WTC11 (cell line): ENCODE measurements around the gene IL26. TPM values are rescaled to one million over a fixed set of nuclear protein-coding genes. Genes with fewer than 3 reads are reported as not detected.
A peak's percentile ranks its signal among the peaks of the same experiment; 100 is the strongest.

Experiments
- ATAC-seq: fragments of 200-7000 bp; cut with Tn5 transposase; 2 replicates; pipeline ENCODE4 v1.10.0; 2021; ENCODE audit warnings: mild to moderate bottlenecking, moderate library complexity
- CTCF ChIA-PET: fragments of 300-600 bp; sonication (Branson Sonifier 250); formaldehyde crosslinking; loops from one replicate; lab custom pipeline; 2021; ENCODE audit warnings: antibody characterized with exemption; lab: Charles Lee
- POLR2A ChIA-PET: fragments of 350-600 bp; sonication (Branson Sonifier 250); formaldehyde crosslinking; loops from one replicate; lab custom pipeline; 2021; ENCODE audit warnings: antibody characterized with exemption; lab: Charles Lee
- DNase-seq: peaks from one replicate; pipeline ENCODE4 v3.0.0; 2021; ENCODE audit warnings: low spot score
- H3K27ac Mint-ChIP-seq: 2 replicates; pipeline ENCODE4 v1.8.0; 2021; ENCODE audit warnings: mixed read lengths
- H3K27me3 Mint-ChIP-seq: 2 replicates; pipeline ENCODE4 v1.8.0; 2021; ENCODE audit warnings: low read depth, mild to moderate bottlenecking, moderate library complexity, mixed read lengths
- H3K36me3 Mint-ChIP-seq: 2 replicates; pipeline ENCODE4 v1.8.0; 2021; ENCODE audit warnings: mixed read lengths
- H3K4me1 Mint-ChIP-seq: 2 replicates; pipeline ENCODE4 v1.8.0; 2022; ENCODE audit warnings: mixed read lengths
- H3K4me3 Mint-ChIP-seq: 2 replicates; pipeline ENCODE4 v1.8.0; 2021; ENCODE audit warnings: mild to moderate bottlenecking, moderate library complexity, mixed read lengths
- H3K9me3 Mint-ChIP-seq: 2 replicates; pipeline ENCODE4 v1.8.0; 2021; ENCODE audit warnings: mixed read lengths
- ATF1 ChIP-seq: sonication (generic); formaldehyde crosslinking; IDR thresholded peaks from 2 replicates; pipeline ENCODE4 v1.8.1; 2023; ENCODE audit warnings: mild to moderate bottlenecking, moderate library complexity, missing genetic modification reagents
- CREB1 ChIP-seq: sonication (generic); formaldehyde crosslinking; IDR thresholded peaks from 2 replicates; pipeline ENCODE4 v1.8.0; 2023; ENCODE audit warnings: mild to moderate bottlenecking, missing genetic modification reagents
- CTCF ChIP-seq: fragments of 200-600 bp; IDR thresholded peaks from 2 replicates; pipeline ENCODE4 v1.8.0; 2022; ENCODE audit warnings: antibody characterized with exemption
- ELF4 ChIP-seq: sonication (generic); formaldehyde crosslinking; IDR thresholded peaks from 2 replicates; pipeline ENCODE4 v1.8.1; 2022; ENCODE audit warnings: low read depth, mild to moderate bottlenecking, moderate library complexity, missing genetic modification reagents
- ERG ChIP-seq: fragments of 250-450 bp; sonication (Bioruptor Pico); IDR thresholded peaks from 2 replicates; pipeline ENCODE4 v1.8.0; 2021; ENCODE audit warnings: mild to moderate bottlenecking
- ESRRA ChIP-seq: sonication (generic); formaldehyde crosslinking; IDR thresholded peaks from 2 replicates; pipeline ENCODE4 v1.8.1; 2022; ENCODE audit warnings: mild to moderate bottlenecking, missing genetic modification reagents, borderline replicate concordance
- GABPB1 ChIP-seq: sonication (generic); formaldehyde crosslinking; IDR thresholded peaks from 2 replicates; pipeline ENCODE4 v1.8.1; 2023; ENCODE audit warnings: mild to moderate bottlenecking, missing genetic modification reagents
- IRF2 ChIP-seq: sonication (generic); formaldehyde crosslinking; IDR thresholded peaks from 2 replicates; pipeline ENCODE4 v1.8.0; 2022; ENCODE audit warnings: low read depth, missing genetic modification reagents, borderline replicate concordance
- JAZF1 ChIP-seq: fragments of 250-450 bp; sonication (Bioruptor Pico); IDR thresholded peaks from 2 replicates; pipeline ENCODE4 v1.9.0; 2021; ENCODE audit warnings: moderate library complexity, mild to moderate bottlenecking, inconsistent platforms
- MXD4 ChIP-seq: fragments of 250-450 bp; sonication (Bioruptor Pico); IDR thresholded peaks from 2 replicates; pipeline ENCODE4 v1.8.0; 2021; ENCODE audit warnings: mild to moderate bottlenecking, moderate library complexity, borderline replicate concordance
- PRDM15 ChIP-seq: sonication (generic); formaldehyde crosslinking; IDR thresholded peaks from 2 replicates; pipeline ENCODE4 v1.8.0; 2022; ENCODE audit warnings: missing genetic modification reagents
- SMAD4 ChIP-seq: sonication (generic); formaldehyde crosslinking; IDR thresholded peaks from 2 replicates; pipeline ENCODE4 v1.8.0; 2022; ENCODE audit warnings: mild to moderate bottlenecking, missing genetic modification reagents
- TCF7 ChIP-seq: sonication (generic); formaldehyde crosslinking; IDR thresholded peaks from 2 replicates; pipeline ENCODE4 v1.8.0; 2022; ENCODE audit warnings: mild to moderate bottlenecking, low read depth, missing genetic modification reagents, moderate library complexity
- TP53 ChIP-seq: sonication (generic); formaldehyde crosslinking; IDR thresholded peaks from 2 replicates; pipeline ENCODE4 v1.8.1; 2023; ENCODE audit warnings: mild to moderate bottlenecking, missing genetic modification reagents
- ZBTB21 ChIP-seq: sonication (generic); formaldehyde crosslinking; IDR thresholded peaks from 2 replicates; pipeline ENCODE4 v1.8.1; 2023; ENCODE audit warnings: mild to moderate bottlenecking, missing genetic modification reagents, borderline replicate concordance
- ZBTB43 ChIP-seq: sonication (generic); formaldehyde crosslinking; IDR thresholded peaks from 2 replicates; pipeline ENCODE4 v1.8.1; 2023; ENCODE audit warnings: mild to moderate bottlenecking, missing genetic modification reagents
- ZNF281 ChIP-seq: sonication (generic); formaldehyde crosslinking; IDR thresholded peaks from 2 replicates; pipeline ENCODE4 v1.8.0; 2023; ENCODE audit warnings: mild to moderate bottlenecking, missing genetic modification reagents
- ZNF317 ChIP-seq: sonication (generic); formaldehyde crosslinking; IDR thresholded peaks from 2 replicates; pipeline ENCODE4 v1.8.1; 2023; ENCODE audit warnings: low read depth, mild to moderate bottlenecking, moderate library complexity, missing genetic modification reagents, borderline replicate concordance
- ZNF416 ChIP-seq: fragments of 250-450 bp; sonication (Bioruptor Pico); IDR thresholded peaks from 2 replicates; pipeline ENCODE4 v1.9.0; 2021; ENCODE audit warnings: mild to moderate bottlenecking, inconsistent platforms
- total RNA-seq: library from RNA; stranded (reverse); gene quantifications from 3 replicates; pipeline ENCODE4 v1.2.3, GENCODE V29; 2021
- TF ChIP-seq, protein P1 (sequence below): fragments of 250-450 bp; sonication (Bioruptor Pico); IDR thresholded peaks from 2 replicates; pipeline ENCODE4 v1.9.0; 2021; ENCODE audit warnings: mild to moderate bottlenecking
- TF ChIP-seq, protein P2 (sequence below): sonication (generic); formaldehyde crosslinking; IDR thresholded peaks from 2 replicates; pipeline ENCODE4 v1.8.0; 2022; ENCODE audit warnings: mild to moderate bottlenecking, missing genetic modification reagents

The IL26 gene
- total RNA-seq, 1 experiment from 2014 or later = not detected

DNA sequence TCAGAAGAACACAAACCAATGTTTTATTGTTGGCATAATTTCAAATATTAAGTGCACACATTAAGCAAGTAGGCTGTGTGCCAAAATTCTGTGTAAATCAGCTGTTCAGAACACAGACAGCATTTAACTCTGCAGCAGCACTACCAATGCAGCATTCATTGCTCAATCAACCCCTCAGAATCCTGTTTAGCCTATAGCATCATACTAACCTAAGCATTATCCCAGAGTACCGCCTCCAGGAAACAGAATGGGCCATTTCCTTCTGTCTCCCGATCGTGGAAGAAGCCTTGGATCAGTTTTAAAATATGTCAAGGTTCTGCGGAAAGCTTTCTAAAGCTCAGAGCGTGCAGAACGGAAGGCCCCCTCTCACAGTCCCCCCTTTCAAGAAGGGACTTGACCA is 3.3 kb downstream of the IL26 start:
- no peak overlapping the region for H3K4me3 Mint-ChIP-seq
- ChIA-PET POLR2A (no interaction called here), CTCF (interaction anchor here (0.6 to 4.2 kb wide), 19 partner anchors 8 to 508 kb away, joined by 3 to 26 read pairs (median 3); no protein-coding TSS in a partner anchor)
- no peaks in the 10 kb centered on the region for H3K27me3 Mint-ChIP-seq
- TF ChIP-seq ZNF281 (no peak), ELF4 (CRISPR knock-in tag) (no peak), MXD4 (CRISPR knock-in tag) (no peak), ZNF416 (no peak)
- TF ChIP-seq, protein P1, sequence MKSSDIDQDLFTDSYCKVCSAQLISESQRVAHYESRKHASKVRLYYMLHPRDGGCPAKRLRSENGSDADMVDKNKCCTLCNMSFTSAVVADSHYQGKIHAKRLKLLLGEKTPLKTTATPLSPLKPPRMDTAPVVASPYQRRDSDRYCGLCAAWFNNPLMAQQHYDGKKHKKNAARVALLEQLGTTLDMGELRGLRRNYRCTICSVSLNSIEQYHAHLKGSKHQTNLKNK (CRISPR knock-in tag) = no peak
- H3K9me3 Mint-ChIP-seq = no peaks in the 10 kb centered on the region
- ATAC-seq = peak; percentile 35
- peaks cover 11% of the 10 kb centered on the region for H3K4me1 Mint-ChIP-seq
- no peak overlapping the region for H3K27ac Mint-ChIP-seq
- DNase-seq = no peak
- H3K36me3 Mint-ChIP-seq = no peaks in the 10 kb centered on the region

DNA sequence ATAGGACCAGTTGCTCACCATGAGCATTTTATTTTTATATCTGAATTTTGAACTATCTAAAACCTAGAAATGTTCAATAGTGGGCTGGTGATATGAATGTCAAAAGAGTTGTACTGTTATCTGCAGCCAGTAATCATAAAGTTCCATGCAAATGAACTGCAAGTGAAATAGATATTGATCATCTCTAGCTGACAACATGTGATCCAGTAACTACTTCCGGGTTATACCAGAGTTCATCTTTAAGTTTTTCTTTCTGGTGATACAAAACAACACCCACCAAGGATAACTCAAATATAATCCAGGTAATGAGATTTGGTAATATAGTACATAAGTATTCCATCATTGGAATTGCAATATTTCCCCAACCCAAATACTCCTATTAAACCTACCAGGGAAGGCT is 4.1 kb downstream of the IL26 start:
- Mint-ChIP-seq H3K27ac (no peak overlapping the region), H3K4me3 (no peak overlapping the region), H3K36me3 (no peaks in the 10 kb centered on the region), H3K4me1 (peaks cover 11% of the 10 kb centered on the region), H3K27me3 (no peaks in the 10 kb centered on the region), H3K9me3 (no peaks in the 10 kb centered on the region)
- POLR2A ChIA-PET = no interaction called here
- ATAC-seq = no peak
- TF ChIP-seq, protein P2, sequence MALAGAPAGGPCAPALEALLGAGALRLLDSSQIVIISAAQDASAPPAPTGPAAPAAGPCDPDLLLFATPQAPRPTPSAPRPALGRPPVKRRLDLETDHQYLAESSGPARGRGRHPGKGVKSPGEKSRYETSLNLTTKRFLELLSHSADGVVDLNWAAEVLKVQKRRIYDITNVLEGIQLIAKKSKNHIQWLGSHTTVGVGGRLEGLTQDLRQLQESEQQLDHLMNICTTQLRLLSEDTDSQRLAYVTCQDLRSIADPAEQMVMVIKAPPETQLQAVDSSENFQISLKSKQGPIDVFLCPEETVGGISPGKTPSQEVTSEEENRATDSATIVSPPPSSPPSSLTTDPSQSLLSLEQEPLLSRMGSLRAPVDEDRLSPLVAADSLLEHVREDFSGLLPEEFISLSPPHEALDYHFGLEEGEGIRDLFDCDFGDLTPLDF = no peak
- TF ChIP-seq ZNF317 (CRISPR knock-in tag) (no peak), ATF1 (CRISPR knock-in tag) (no peak), TCF7 (no peak), ZBTB21 (CRISPR knock-in tag) (no peak), SMAD4 (CRISPR knock-in tag) (no peak), TP53 (no peak)
- DNase-seq = no peak
- CTCF ChIA-PET = interaction anchor here (1.7 kb wide), 1 partner anchor 10 kb away, joined by 5 read pairs; no protein-coding TSS in a partner anchor

- ATAC-seq = no peak
- no peaks in the 10 kb centered on the region for H3K9me3 Mint-ChIP-seq
- no peaks in the 10 kb centered on the region for H3K27me3 Mint-ChIP-seq
- no peak for DNase-seq
- ChIA-PET POLR2A (no interaction called here), CTCF (no interaction called here)
- peak overlapping the region; percentile 36; the same call in 1 of the 2 replicates for H3K27ac Mint-ChIP-seq
- no peak overlapping the region for H3K4me3 Mint-ChIP-seq
- H3K4me1 Mint-ChIP-seq = peaks cover 7% of the 10 kb centered on the region
- no peaks in the 10 kb centered on the region for H3K36me3 Mint-ChIP-seq
- TF ChIP-seq JAZF1 = no peak
- no peak for TF ChIP-seq ESRRA (CRISPR knock-in tag)
- no peak for TF ChIP-seq SMAD4 (CRISPR knock-in tag)
- no peak for TF ChIP-seq CREB1 (CRISPR knock-in tag)
- TF ChIP-seq GABPB1 (CRISPR knock-in tag) = no peak
- TF ChIP-seq ERG (CRISPR knock-in tag) = no peak
- TF ChIP-seq ZBTB43 (CRISPR knock-in tag) = no peak
- TF ChIP-seq IRF2 (CRISPR knock-in tag) = no peak
- no peak for TF ChIP-seq PRDM15
- no peak for TF ChIP-seq ELF4 (CRISPR knock-in tag)
- no peak for TF ChIP-seq CTCF
These were observed 14.7 kb downstream of the IL26 start for GRCh38 chr12:68210875-68211274.
